ENCODE results near the gene C19orf12.

DNA sequence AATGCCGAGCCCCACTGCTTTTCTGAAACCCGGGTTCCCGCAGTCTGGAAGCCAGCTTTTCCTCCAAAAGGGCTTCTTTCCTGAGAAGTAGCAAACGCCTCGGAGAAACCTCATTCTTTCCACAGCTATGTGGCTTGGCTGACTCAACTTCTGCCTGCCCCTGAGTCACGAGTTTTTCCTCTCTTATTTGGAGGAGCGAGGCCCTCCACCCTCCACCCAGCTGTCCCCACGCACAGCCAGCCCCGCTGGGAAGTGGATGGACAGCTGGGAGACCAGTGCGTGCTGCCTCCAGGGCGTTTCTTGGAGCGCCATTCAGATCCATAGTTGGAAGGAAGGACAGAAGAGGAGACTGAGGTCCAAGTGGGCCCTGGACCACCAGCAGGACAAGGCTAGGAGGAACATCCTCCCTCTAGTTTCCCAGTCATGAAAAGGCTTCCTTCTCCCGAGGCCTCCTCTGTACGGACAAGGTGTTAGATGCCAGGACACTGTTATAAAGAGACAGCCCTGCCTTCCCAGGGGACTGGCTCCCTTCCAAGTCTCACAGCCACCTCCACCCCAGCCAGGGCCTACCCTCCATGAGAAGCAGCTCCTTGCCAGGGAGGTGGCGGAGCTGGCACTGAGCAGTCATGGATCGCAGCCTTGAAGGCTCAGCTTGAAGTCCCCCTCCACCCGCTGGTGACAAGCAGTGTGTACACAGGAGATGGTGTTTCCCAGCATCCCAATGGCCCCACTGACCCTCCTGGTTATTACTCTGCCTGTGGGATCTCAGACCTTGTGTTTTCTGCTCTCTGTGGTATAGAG is 52.3 kb downstream of the C19orf12 start:
- TF ChIP-seq CTCF (conservative IDR thresholded peaks at IDR 0.05; ENCODE audit: low read length) = no peak
- no peak for TF ChIP-seq EZH2phosphoT487 (IDR thresholded peaks at IDR 0.05; ENCODE audit: borderline replicate concordance, low read depth, low read length)

All from OCI-LY7 (cell line).